Measurements from ENCODE around the gene ZNF800.
A peak's percentile ranks its signal among the peaks of the same experiment; 100 is the strongest.

ZNF800 gene

DNA sequence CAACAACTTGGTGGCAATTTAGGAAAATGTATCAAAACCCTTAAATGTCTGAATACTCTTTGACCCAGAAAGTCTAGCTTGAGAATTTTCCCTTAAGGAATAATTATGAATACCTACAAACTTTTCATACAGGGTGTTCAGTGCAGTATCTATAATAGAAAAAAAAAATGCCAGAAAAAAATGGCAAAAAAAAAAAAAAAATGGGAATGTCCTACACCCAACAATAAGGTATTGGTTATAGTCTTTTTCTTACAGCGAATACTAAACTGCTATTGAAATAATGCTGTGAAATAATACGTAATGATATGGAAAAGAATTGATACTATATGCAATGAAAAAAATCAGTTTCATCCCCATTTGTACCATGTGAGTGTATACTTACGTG lies 44.3 kb downstream of the ZNF800 start:
- no peak for DNase-seq (ENCODE audit: low read depth, low spot score)

GRCh38 chr7:127347567-127348246 lies 44.8 kb downstream of the ZNF800 start:
- DNase-seq (ENCODE audit: low read depth, low spot score): peak; percentile 40

- DNase-seq (ENCODE audit: low read depth, low spot score): no peak
Observed at GRCh38 chr7:127346575-127347256, 45.8 kb downstream of the ZNF800 start.

DNA sequence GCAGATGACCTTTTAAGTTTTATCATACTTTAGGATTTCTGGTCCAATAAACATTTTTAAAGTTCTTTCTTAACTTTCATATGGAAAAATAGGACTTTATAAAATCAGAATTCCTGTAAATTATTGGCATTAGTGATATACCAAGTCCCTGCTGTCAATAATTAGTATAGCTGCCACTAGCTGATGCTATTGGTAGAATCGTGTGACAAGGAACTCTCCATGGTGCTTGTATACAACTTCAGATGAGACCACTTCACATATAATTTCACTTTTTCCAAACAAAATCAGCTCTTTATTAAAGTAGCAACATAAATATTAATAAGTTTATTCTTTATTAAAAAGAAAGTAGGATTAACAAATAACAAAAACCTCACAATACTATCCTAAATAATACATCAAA lies 49.9 kb downstream of the ZNF800 start:
- DNase-seq (ENCODE audit: low read depth, low spot score): no peak

DNA sequence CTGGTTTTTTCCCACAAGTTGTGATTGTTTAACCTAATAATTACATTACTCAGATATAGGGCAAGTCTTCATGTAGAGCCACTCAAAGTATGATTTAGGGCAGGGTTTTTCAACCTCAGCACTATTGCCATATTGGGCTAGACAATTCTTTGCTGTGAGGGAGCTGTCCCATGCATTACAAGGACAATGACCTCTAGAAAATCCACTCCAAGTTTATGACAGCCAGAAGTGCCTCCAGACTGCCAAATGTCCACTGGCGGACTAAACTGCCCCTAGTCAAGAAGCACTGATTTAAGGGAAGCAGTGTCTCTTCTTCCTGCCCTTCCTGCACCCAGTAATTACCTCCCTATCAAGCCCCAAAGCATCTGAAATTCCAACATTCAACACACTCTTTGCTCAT lies 54.4 kb downstream of the ZNF800 start:
- no peak for DNase-seq (ENCODE audit: low read depth, low spot score)

DNA sequence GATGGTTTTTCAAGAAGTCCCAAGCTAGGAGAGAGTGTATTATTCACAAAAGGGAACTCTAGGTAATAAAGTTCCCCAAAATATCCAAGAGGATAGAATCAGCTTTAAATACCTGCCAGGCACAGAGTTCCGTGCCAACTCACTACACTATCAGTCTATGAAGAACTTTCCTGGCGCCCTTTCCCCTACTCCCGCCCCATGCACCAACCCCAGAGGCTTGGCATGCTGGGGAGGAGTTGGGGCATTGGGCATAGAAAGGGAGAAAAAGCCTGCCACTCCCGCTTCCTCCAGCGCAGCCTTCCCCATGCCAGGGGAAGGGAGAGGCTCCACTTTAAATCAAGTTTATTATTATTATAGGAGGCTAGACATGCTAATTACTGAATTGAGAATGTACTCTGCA lies 54.9 kb downstream of the ZNF800 start:
- DNase-seq (ENCODE audit: low read depth, low spot score): no peak

DNA sequence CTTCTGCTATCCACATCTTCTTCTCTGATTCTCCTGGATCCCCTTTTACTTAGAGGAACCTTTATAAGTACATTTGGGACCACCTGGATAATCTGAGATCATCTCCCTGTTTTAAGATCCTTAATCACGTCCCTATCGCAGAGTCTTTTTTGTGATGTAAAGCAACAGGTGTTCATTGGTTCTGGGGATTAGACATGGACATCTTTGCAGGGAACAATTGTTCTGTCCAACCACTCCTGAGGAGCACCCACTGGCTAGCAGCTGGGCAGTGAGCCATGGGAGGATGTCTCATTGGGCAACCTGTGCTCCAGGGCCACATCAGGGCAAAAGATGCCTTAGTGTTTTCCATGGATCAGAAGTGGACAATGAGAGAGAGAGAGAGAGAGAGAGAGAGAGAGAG lies 56.0 kb downstream of the ZNF800 start:
- no peak for DNase-seq (ENCODE audit: low read depth, low spot score)

- no peak for DNase-seq (ENCODE audit: low read depth, low spot score)
Observed at GRCh38 chr7:127332880-127333279, 59.6 kb downstream of the ZNF800 start.

DNA sequence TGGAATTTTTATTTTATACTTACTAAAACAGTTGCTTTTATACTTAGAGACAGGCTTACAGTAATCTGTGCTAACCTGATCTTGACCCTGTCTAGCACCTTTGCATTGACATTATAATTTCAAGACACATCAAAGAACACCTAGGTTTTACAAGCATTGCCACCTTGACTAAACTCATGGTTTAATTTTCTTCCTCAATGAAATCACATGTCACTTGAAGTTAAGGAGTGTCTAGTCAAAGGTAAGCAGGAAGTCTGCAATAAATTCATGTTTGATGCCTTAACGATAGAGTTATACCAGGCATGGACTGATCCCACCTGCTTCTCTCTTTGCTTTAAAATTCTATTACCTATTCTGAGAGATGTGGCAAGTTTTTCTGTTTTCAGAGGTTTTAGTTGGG lies 62.4 kb downstream of the ZNF800 start:
- no peak for DNase-seq (ENCODE audit: low read depth, low spot score)

DNA sequence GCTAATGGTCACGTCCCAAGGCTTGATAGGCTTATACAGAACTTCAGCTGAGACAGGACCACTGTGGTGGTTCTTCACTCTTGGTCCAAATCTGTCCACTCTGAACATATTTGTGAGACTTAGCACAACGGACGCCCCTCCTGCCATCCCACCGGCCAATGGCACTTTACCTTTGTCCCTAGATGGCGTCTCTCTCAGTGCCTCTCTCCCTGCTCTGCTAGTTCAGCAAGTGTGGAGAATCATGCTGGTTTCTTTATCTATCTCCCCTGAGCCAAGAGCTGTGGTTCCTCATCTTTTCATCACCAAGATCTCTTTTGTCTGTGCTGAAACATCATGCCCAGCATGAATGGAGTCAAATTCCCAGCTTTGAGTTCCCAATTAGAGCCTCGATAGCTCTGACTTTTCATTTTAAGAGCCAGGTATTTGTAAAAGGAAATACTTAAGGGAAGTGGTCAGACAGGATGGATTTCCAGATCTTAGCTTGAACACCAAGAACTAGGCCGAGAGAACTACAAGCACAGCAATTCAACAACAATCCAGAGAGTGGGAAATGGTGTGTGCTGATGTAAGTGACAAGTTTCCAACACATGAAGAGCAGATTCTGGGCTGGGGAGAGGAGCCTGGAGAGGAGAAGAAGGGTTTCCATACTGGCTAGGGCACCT lies 69.5 kb downstream of the ZNF800 start:
- no peak for DNase-seq (ENCODE audit: low read depth, low spot score)

GRCh38 chr7:127322351-127322750 lies 70.2 kb downstream of the ZNF800 start:
- DNase-seq (ENCODE audit: low read depth, low spot score): no peak

- no peak for DNase-seq (ENCODE audit: low read depth, low spot score)
Observed at GRCh38 chr7:127320974-127321373, 71.5 kb downstream of the ZNF800 start.
